ENCODE measurements around the gene TOB1. TPM values are rescaled to one million over a fixed set of nuclear protein-coding genes. Genes with fewer than 3 reads are reported as not detected.

TOB1 gene
- total RNA-seq, 1 donor from 2014 or later: 101 TPM

DNA sequence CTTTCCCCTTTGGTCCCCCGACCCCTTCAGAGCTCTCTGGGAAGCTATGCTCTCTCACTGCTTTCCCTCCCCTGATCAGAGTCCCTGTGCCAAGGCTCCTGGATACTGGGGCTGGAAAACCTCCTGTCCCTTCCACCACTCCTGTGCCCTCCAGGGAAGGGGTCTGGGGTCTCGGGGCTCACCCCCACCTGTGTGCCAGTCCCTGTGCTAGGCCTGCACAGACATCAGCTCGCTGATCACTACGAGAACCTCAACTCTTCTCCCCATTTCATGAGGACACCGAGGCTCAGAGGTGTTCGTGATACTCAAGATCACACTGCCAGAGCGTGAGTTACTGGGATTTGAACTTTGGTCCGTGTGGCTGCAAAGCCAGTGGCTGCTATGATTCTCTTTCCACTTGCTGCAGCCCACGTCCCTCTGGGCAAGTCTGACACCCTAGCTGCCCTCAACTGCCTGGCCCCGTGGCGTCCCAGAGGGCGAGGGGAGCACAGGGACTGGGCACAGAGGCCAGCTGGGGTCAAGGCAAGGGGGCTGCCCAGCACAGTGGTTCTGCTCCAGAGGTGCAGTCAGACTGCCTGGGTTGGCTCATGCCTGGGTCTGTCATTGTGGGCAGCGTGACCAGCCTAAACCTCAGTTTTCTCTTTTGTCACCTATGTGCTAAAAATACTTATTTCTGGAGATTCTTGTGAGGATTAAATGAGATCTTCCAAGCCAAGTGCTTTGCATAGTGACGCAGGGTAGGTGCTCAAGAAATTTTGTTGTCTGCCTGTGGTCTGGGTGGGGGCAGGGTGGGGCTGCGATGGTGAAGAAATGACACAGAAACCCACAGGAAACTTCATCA is 43.8 kb upstream of the TOB1 start:
- H3K9me3 ChIP-seq (replicated peaks): no peaks in the 10 kb centered on the region
- peak overlapping the region; percentile 42 for H3K4me3 ChIP-seq
- intact Hi-C loops (cut with micrococcal nuclease): no loop called here
- peak overlapping the region; percentile 91 for H3K27ac ChIP-seq (replicated peaks)
- no peaks in the 10 kb centered on the region for H3K27me3 ChIP-seq (ENCODE audit: low read depth)
- H3K36me3 ChIP-seq: no peaks in the 10 kb centered on the region
- TF ChIP-seq, protein P1, sequence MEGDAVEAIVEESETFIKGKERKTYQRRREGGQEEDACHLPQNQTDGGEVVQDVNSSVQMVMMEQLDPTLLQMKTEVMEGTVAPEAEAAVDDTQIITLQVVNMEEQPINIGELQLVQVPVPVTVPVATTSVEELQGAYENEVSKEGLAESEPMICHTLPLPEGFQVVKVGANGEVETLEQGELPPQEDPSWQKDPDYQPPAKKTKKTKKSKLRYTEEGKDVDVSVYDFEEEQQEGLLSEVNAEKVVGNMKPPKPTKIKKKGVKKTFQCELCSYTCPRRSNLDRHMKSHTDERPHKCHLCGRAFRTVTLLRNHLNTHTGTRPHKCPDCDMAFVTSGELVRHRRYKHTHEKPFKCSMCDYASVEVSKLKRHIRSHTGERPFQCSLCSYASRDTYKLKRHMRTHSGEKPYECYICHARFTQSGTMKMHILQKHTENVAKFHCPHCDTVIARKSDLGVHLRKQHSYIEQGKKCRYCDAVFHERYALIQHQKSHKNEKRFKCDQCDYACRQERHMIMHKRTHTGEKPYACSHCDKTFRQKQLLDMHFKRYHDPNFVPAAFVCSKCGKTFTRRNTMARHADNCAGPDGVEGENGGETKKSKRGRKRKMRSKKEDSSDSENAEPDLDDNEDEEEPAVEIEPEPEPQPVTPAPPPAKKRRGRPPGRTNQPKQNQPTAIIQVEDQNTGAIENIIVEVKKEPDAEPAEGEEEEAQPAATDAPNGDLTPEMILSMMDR (IDR thresholded peaks at IDR 0.05; ENCODE audit: borderline replicate concordance): no peak
- H3K4me1 ChIP-seq: peaks cover 36% of the 10 kb centered on the region
- DNase-seq: no peak

DNA sequence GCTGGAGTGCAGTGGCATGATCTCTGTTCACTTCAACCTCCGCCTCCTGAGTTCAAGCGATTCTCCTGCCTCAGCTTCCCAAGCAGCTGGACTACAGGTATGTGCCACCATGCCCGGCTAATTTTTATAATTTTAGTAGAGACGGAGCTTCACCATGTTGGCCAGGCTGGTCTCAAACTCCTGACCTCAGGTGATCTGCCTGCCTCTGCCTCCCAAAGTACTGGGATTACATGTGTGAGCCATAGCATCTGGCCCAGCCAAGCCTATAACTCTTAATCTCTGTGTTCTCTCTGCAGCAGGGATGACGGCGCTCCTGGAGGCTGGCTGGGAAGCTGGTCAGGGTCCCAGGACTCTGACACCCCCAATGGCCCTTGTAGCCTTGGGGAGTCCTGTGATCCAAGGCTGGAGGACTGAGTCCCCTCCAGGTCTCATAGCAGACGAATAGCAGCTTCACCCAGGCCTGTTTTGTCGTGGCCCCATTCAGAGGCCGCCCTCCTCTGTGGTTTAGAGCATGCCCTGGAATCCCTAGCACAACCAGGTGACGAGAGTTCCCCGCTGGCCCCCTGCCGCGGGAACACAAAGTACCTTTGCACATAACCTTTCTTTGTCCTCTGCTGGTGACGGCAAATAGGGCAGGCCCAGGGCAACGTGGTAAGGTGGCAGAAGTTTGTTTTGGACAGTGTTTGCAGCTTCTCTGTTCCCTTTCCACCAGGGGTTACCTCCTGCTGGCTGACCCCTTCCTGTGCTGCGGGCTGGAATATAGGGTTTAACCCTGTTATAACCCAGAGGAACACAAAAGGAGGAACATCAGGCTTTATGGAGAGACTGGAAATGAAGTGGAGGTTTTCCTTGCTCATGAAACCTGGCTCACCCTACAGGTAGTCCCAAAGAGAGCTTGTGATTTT is 43.0 kb upstream of the TOB1 start:
- Histone ChIP-seq H3K4me3 (peak overlapping the region; percentile 42), H3K4me1 (peaks cover 42% of the 10 kb centered on the region), H3K9me3 (replicated peaks) (no peaks in the 10 kb centered on the region), H3K27ac (replicated peaks) (peak overlapping the region; percentile 91), H3K36me3 (no peaks in the 10 kb centered on the region), H3K27me3 (ENCODE audit: low read depth) (no peaks in the 10 kb centered on the region)
- TF ChIP-seq, protein P1 (IDR thresholded peaks at IDR 0.05; ENCODE audit: borderline replicate concordance): no peak
- peak; percentile 78 for DNase-seq
- intact Hi-C loops (cut with micrococcal nuclease): no loop called here

- H3K4me1 ChIP-seq: peaks cover 50% of the 10 kb centered on the region
- TF ChIP-seq, protein P1 (IDR thresholded peaks at IDR 0.05; ENCODE audit: borderline replicate concordance): no peak
- DNase-seq: no peak
- H3K27ac ChIP-seq (replicated peaks): peak overlapping the region; percentile 91
- H3K9me3 ChIP-seq (replicated peaks): no peaks in the 10 kb centered on the region
- H3K36me3 ChIP-seq: no peaks in the 10 kb centered on the region
- intact Hi-C loops (cut with micrococcal nuclease): no loop called here
- no peak overlapping the region for H3K4me3 ChIP-seq
- H3K27me3 ChIP-seq (ENCODE audit: low read depth): no peaks in the 10 kb centered on the region
Observed at GRCh38 chr17:50908140-50908859, 42.1 kb upstream of the TOB1 start.

DNA sequence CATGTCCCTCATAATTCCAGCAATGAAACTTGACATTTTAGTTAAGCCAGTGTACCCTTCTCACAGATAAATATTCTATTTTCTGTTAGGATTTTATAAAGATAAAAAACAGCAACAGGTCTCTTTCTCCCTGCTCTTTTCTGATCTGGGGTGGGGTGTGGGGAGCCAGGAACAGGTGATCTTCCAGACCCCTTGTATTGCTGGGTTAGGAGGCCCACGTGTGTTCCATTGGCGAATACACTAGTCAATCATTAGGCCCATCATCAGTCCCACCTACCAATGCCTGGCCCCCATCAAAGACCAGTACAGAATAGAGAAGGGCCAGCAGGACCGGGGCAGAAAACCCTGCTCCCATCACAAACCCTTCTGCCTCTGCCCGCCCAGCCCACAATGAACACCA is 40.3 kb upstream of the TOB1 start:
- TF ChIP-seq, protein P1 (IDR thresholded peaks at IDR 0.05; ENCODE audit: borderline replicate concordance): no peak
- Histone ChIP-seq H3K9me3 (replicated peaks) (no peaks in the 10 kb centered on the region), H3K4me1 (peaks cover 52% of the 10 kb centered on the region), H3K27ac (replicated peaks) (peak overlapping the region; percentile 16), H3K27me3 (ENCODE audit: low read depth) (no peaks in the 10 kb centered on the region), H3K4me3 (no peak overlapping the region), H3K36me3 (no peaks in the 10 kb centered on the region)
- DNase-seq: no peak
- intact Hi-C loops (cut with micrococcal nuclease): no loop called here

- Histone ChIP-seq H3K4me3 (no peak overlapping the region), H3K4me1 (peaks cover 52% of the 10 kb centered on the region), H3K9me3 (replicated peaks) (no peaks in the 10 kb centered on the region), H3K27ac (replicated peaks) (peak overlapping the region; percentile 91), H3K36me3 (no peaks in the 10 kb centered on the region), H3K27me3 (ENCODE audit: low read depth) (no peaks in the 10 kb centered on the region)
- intact Hi-C loops (cut with micrococcal nuclease): no loop called here
- no peak for DNase-seq
- TF ChIP-seq, protein P1 (IDR thresholded peaks at IDR 0.05; ENCODE audit: borderline replicate concordance): no peak
Observed at GRCh38 chr17:50905460-50905803, 39.3 kb upstream of the TOB1 start.
